HG02981 (cell line): Measurements from ENCODE around the gene U2AF1.
"Not testable (repeated sequence)": the region's sequence is repeated elsewhere in the genome, so short reads cannot be mapped to it uniquely, and the experiment has no call there.

Experiments
- ATAC-seq: cut with Tn5 transposase; IDR thresholded peaks from one replicate; pipeline ENCODE4 v1.9.1; 2021; ENCODE audit warnings: mild to moderate bottlenecking, moderate library complexity; ENCODE audit not compliant: unreplicated experiment

The U2AF1 gene

GRCh38 chr21:43082587-43083300 lies 24.6 kb downstream of the U2AF1 start:
- not testable (repeated sequence) for ATAC-seq

GRCh38 chr21:43076643-43077042 lies 30.7 kb downstream of the U2AF1 start:
- ATAC-seq = not testable (repeated sequence)

- ATAC-seq = not testable (repeated sequence)
Measured at GRCh38 chr21:43076023-43076637, 31.2 kb downstream of the U2AF1 start.

GRCh38 chr21:43075170-43076022 lies 32.0 kb downstream of the U2AF1 start, which contains the start of gene CBS:
TSS of gene CBS (minus strand) at chr21:43075835. CDS start at chr21:43072193, 3,642 bp downstream.
- not testable (repeated sequence) for ATAC-seq

- ATAC-seq = not testable (repeated sequence)
Measured at GRCh38 chr21:43074401-43075169, 32.8 kb downstream of the U2AF1 start.

GRCh38 chr21:43072742-43073141 lies 34.6 kb downstream of the U2AF1 start:
- not testable (repeated sequence) for ATAC-seq

- not testable (repeated sequence) for ATAC-seq
Measured at GRCh38 chr21:43069682-43070081, 37.7 kb downstream of the U2AF1 start.

GRCh38 chr21:43068065-43068464 lies 39.3 kb downstream of the U2AF1 start:
- not testable (repeated sequence) for ATAC-seq

GRCh38 chr21:43066690-43067089 lies 40.7 kb downstream of the U2AF1 start:
- not testable (repeated sequence) for ATAC-seq

- not testable (repeated sequence) for ATAC-seq
Measured at GRCh38 chr21:43065991-43066390, 41.4 kb downstream of the U2AF1 start.

GRCh38 chr21:43064265-43064917 lies 43.0 kb downstream of the U2AF1 start:
- not testable (repeated sequence) for ATAC-seq

GRCh38 chr21:43062955-43063664 lies 44.3 kb downstream of the U2AF1 start:
- not testable (repeated sequence) for ATAC-seq

- not testable (repeated sequence) for ATAC-seq
Measured at GRCh38 chr21:43053112-43053511, 54.3 kb downstream of the U2AF1 start.

- ATAC-seq = not testable (repeated sequence)
Measured at GRCh38 chr21:43045876-43046821, 61.2 kb downstream of the U2AF1 start.

GRCh38 chr21:43045165-43045875 lies 62.0 kb downstream of the U2AF1 start:
- ATAC-seq = not testable (repeated sequence)

GRCh38 chr21:43044547-43044946 lies 62.8 kb downstream of the U2AF1 start:
- not testable (repeated sequence) for ATAC-seq

GRCh38 chr21:43043291-43043690 lies 64.1 kb downstream of the U2AF1 start:
- not testable (repeated sequence) for ATAC-seq
